Colonic mucosa (tissue), 4 donors: ENCODE results near the gene GABRG3. TPM values are rescaled to one million over a fixed set of nuclear protein-coding genes. Genes with fewer than 3 reads are reported as not detected.

Source experiments
- DNase-seq: peaks from one replicate; pipeline ENCODE4 v3.0.0-alpha.2; 2020
- H3K27ac ChIP-seq: fragments of 200-600 bp; one replicate; pipeline ENCODE4 v1.8.0; 2021
- H3K27me3 ChIP-seq: fragments of 200-600 bp; one replicate; pipeline ENCODE4 v1.8.0; 2021
- H3K36me3 ChIP-seq: fragments of 200-600 bp; one replicate; pipeline ENCODE4 v1.8.0; 2021
- H3K4me1 ChIP-seq: fragments of 200-600 bp; one replicate; pipeline ENCODE4 v1.8.0; 2021; ENCODE audit warnings: mild to moderate bottlenecking
- H3K4me3 ChIP-seq: fragments of 200-600 bp; one replicate; pipeline ENCODE4 v1.8.0; 2021
- H3K9ac ChIP-seq, 2 donors: one replicate each; pipeline ENCODE4 v1.7.0; 2013; ENCODE audit warnings: control low read depth in 2 of 2, low read depth in 2 of 2, low read length in 2 of 2
- H3K9me3 ChIP-seq: fragments of 200-600 bp; one replicate; pipeline ENCODE4 v1.8.0; 2021
- CTCF ChIP-seq: fragments of 200-600 bp; IDR thresholded peaks from one replicate; pipeline ENCODE4 v1.8.0; 2022; ENCODE audit warnings: antibody characterized with exemption, mild to moderate bottlenecking
- intact Hi-C: fragments of 100-400 bp; cut with DNase I; formaldehyde crosslinking; loops from one replicate; pipeline ENCODE4 v1.14.1; 2022
- total RNA-seq, 2 donors: library from RNA; stranded (reverse); fragmentation: NEBNext Ultra II Directional in 1 of 2; extraction: Animal tissue kit (Norgen Biotek cat#: 25700) in 1 of 2; gene quantifications; one replicate each; pipeline ENCODE4 v1.2.1, GENCODE V29; 2021
- donor health status: healthy.
- donor health status: DM: no; HTN: no; CAD: no.
- donor health status: DM: no; HTN: no; CAD: no.

The GABRG3 gene
- total RNA-seq, 2 donors from 2014 or later, result not detected

- Histone ChIP-seq H3K9me3 (no peaks in the 10 kb centered on the region), H3K27me3 (no peaks in the 10 kb centered on the region), H3K27ac (no peak overlapping the region), H3K4me3 (no peak overlapping the region), H3K36me3 (no peaks in the 10 kb centered on the region), H3K4me1 (no peaks in the 10 kb centered on the region), H3K9ac (no peak overlapping the region)
- no peak for TF ChIP-seq CTCF
- DNase-seq, result no peak
- intact Hi-C loops, result no loop called here
Measured at GRCh38 chr15:27223179-27223578, 252.2 kb downstream of the GABRG3 start.

- intact Hi-C loops, result no loop called here
- Histone ChIP-seq H3K9me3 (no peaks in the 10 kb centered on the region), H3K36me3 (no peaks in the 10 kb centered on the region), H3K27ac (no peak overlapping the region), H3K9ac (no peak overlapping the region), H3K27me3 (no peaks in the 10 kb centered on the region), H3K4me1 (no peaks in the 10 kb centered on the region), H3K4me3 (no peak overlapping the region)
- no peak for DNase-seq
- TF ChIP-seq CTCF, result no peak
Measured at GRCh38 chr15:27231811-27232210, 260.8 kb downstream of the GABRG3 start.

DNA sequence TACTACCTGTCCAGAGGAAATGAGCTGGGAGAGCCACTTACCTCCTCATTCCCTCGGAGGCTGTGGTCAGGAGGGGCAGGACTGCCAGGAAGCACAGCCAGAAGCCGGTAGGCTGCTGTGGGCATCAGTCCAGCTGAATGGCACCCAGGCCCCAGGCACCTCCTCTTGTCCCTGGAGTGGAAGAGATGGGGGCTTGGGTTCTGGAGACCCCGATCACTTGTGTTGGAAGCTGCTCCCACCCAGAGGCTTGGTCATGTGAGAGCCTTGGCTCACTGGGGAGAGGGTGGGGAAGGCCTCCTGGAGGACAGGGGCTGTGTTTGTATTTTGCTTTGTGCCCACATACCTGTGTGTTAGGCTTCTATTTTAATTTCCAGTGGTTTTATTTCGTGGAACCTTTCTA lies 261.9 kb downstream of the GABRG3 start:
- DNase-seq, result no peak
- Histone ChIP-seq H3K36me3 (no peaks in the 10 kb centered on the region), H3K9me3 (no peaks in the 10 kb centered on the region), H3K9ac (no peak overlapping the region), H3K4me3 (no peak overlapping the region), H3K27ac (no peak overlapping the region), H3K27me3 (no peaks in the 10 kb centered on the region), H3K4me1 (no peaks in the 10 kb centered on the region)
- TF ChIP-seq CTCF, result no peak
- intact Hi-C loops, result no loop called here

GRCh38 chr15:27234593-27234992 lies 263.6 kb downstream of the GABRG3 start:
- Histone ChIP-seq H3K27ac (no peak overlapping the region), H3K27me3 (no peaks in the 10 kb centered on the region), H3K36me3 (no peaks in the 10 kb centered on the region), H3K9ac (no peak overlapping the region), H3K4me1 (no peaks in the 10 kb centered on the region), H3K9me3 (no peaks in the 10 kb centered on the region), H3K4me3 (no peak overlapping the region)
- intact Hi-C loops, result no loop called here
- no peak for DNase-seq
- TF ChIP-seq CTCF, result no peak

DNA sequence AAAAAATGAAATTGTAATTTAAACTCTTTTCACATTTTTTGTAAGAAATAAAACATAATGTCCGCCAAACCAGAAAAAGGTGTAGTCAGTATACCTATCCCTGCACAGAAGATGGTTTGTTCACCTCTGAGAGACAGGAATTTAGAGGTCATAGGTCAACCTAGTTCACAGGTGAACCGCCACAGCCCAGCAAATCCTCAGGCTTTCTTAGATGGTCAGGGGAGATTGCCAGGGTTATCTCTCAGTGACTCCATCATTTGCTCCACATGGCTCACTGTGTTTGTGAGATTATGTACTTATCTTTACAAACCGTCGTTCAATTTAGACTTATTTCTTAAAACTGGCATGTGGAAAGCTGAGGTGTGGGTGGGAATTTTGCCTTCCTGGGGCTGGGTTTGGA lies 264.2 kb downstream of the GABRG3 start:
- Histone ChIP-seq H3K27me3 (no peaks in the 10 kb centered on the region), H3K36me3 (no peaks in the 10 kb centered on the region), H3K4me3 (no peak overlapping the region), H3K9ac (no peak overlapping the region), H3K9me3 (no peaks in the 10 kb centered on the region), H3K27ac (no peak overlapping the region), H3K4me1 (no peaks in the 10 kb centered on the region)
- no peak for TF ChIP-seq CTCF
- intact Hi-C loops, result no loop called here
- DNase-seq, result no peak

DNA sequence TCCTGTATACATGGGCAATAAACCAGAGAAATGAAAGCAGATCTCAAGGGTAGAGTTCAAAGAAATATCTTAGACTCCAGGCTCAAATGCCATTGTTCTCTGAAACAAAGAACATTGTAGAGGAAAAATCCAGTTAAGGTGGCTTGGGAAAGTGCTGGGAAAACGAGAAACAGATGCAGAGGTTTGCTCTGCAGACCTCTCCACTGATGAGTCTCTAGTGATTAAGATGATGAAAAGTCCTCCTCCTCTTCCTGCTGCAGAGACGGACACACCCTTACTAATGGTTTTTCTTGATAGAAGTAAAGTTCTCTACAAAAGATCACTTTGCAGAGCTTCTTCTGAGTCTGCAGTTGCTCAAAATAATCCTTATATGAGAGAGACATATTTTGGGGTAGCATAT lies 264.7 kb downstream of the GABRG3 start:
- DNase-seq, result no peak
- Histone ChIP-seq H3K36me3 (no peaks in the 10 kb centered on the region), H3K27me3 (no peaks in the 10 kb centered on the region), H3K9me3 (no peaks in the 10 kb centered on the region), H3K9ac (no peak overlapping the region), H3K4me3 (no peak overlapping the region), H3K4me1 (no peaks in the 10 kb centered on the region), H3K27ac (no peak overlapping the region)
- intact Hi-C loops, result no loop called here
- no peak for TF ChIP-seq CTCF
